Stomach (tissue), 9 donors: ENCODE data around the gene FBH1. TPM values are rescaled to one million over a fixed set of nuclear protein-coding genes. Genes with fewer than 3 reads are reported as not detected.
A peak's percentile ranks its signal among the peaks of the same experiment; 100 is the strongest.

Source experiments
- DNase-seq, 2 donors: peaks; one replicate each; pipeline versions ENCODE4 v3.0.0 to v3.0.0-alpha.2; 2013 to 2019
- H3K27ac ChIP-seq, 5 donors: fragments of 200-600 bp in 4 of 5; sonication (generic) in 4 of 5; one replicate each; pipeline ENCODE4 v1.5.1; 2013 to 2019; ENCODE audit warnings: mild to moderate bottlenecking in 1 of 5, moderate library complexity in 1 of 5
- H3K27me3 ChIP-seq, 3 donors: fragments of 200-600 bp; sonication (generic); one replicate each; pipeline ENCODE4 v1.5.1; 2017 to 2019; ENCODE audit warnings: mixed run types in 1 of 3
- H3K36me3 ChIP-seq, 4 donors: fragments of 200-600 bp; sonication (generic); 1 replicate in 3 of 4; 2 replicates in 1 of 4; pipeline ENCODE4 v1.5.1; 2016 to 2019
- H3K4me1 ChIP-seq, 4 donors: fragments of 200-600 bp; sonication (generic); one replicate each; pipeline ENCODE4 v1.5.1; 2016 to 2019
- H3K4me3 ChIP-seq, 4 donors: fragments of 200-600 bp; sonication (generic) in 3 of 4; one replicate each; pipeline ENCODE4 v1.5.1; 2016 to 2019; ENCODE audit warnings: mild to moderate bottlenecking in 1 of 4
- H3K9me3 ChIP-seq, 4 donors: fragments of 200-600 bp; sonication (generic); one replicate each; pipeline ENCODE4 v1.5.1; 2016 to 2019
- CTCF ChIP-seq, 7 experiments: fragments of 450-650 bp in 4 of 7; fragments of 200-600 bp in 3 of 7; sonication (generic) in 3 of 7; IDR thresholded peaks; one replicate each; pipeline ENCODE4 v1.5.1; 2016 to 2019; ENCODE audit warnings: antibody characterized with exemption in 7 of 7, control low read depth in 2 of 7, mild to moderate bottlenecking in 1 of 7
- EP300 ChIP-seq: sonication (generic); formaldehyde crosslinking; IDR thresholded peaks from one replicate; pipeline ENCODE4 v1.6.1; 2017; ENCODE audit warnings: antibody characterized with exemption
- POLR2A ChIP-seq, 4 donors: fragments of 450-650 bp; IDR thresholded peaks; one replicate each; pipeline ENCODE4 v1.6.1; 2016; ENCODE audit warnings: antibody characterized with exemption in 4 of 4, control low read depth in 2 of 4, mild to moderate bottlenecking in 1 of 4, moderate library complexity in 1 of 4
- POLR2AphosphoS5 ChIP-seq, 3 donors: sonication (generic); formaldehyde crosslinking; IDR thresholded peaks; one replicate each; pipeline ENCODE4 v1.6.1; 2016; ENCODE audit warnings: antibody characterized with exemption in 3 of 3
- WGBS, 5 donors: extraction: QIAGEN DNeasy Blood & Tissue Kit in 3 of 5; methylation state at CpG; one replicate each; pipeline versions ENCODE4 v1.1.5 to v1.1.7; 2013 to 2018; 5-methylcytosine and 5-hydroxymethylcytosine counted together
- intact Hi-C: fragments of 100-400 bp; cut with DNase I; formaldehyde crosslinking; loops from one replicate; pipeline ENCODE4 v1.15.1; 2023; ENCODE audit warnings: low total_unique reads
- polyA plus RNA-seq, 3 donors: library from polyadenylated mRNA; stranded (reverse); fragments of 200-250 nt; gene quantifications; one replicate each; pipeline ENCODE4 v1.2.3, GENCODE V29; 2013
- total RNA-seq, 5 donors: library from RNA; depleted of rRNA; stranded (reverse); fragments of >200 nt; gene quantifications; one replicate each; pipeline versions ENCODE4 v1.1.0 to v1.2.3, GENCODE V29; 2014 to 2016
- donor health status: healthy with polysubstance abuse.
- donor health status: Bipolar disorder and iron deficiency.
- donor health status: healthy.

FBH1 gene
- total and polyA plus RNA-seq, 8 donors = 38.4 to 192 (median 53.3) TPM

- DNase-seq = peak in 1 of 2 donors; percentile 5
- H3K27ac ChIP-seq = peak overlapping the region in 1 of 5 donors; percentile 30
These were observed 6.4 kb downstream of the FBH1 start for GRCh38 chr10:5896208-5897052.

GRCh38 chr10:5897053-5897340, 7.0 kb downstream of the FBH1 start:
- no peak overlapping the region for H3K27ac ChIP-seq
- peak in 1 of 2 donors; percentile 5 for DNase-seq
- peaks cover 0 to 46% (median 34%) of the 10 kb centered on the region in 4 donors for H3K36me3 ChIP-seq
- no peaks in the 10 kb centered on the region for H3K27me3 ChIP-seq
- H3K4me1 ChIP-seq = peaks cover 5 to 23% (median 17%) of the 10 kb centered on the region in 4 donors
- H3K4me3 ChIP-seq = no peak overlapping the region
- 74 to 85% (median 83%) methylated on average over 4 of the region's 4 CpGs for WGBS, 5 donors
- intact Hi-C loops = no loop called here
- TF ChIP-seq EP300 = no peak
- peaks cover 0 to 10% (median 6%) of the 10 kb centered on the region in 4 donors for H3K9me3 ChIP-seq

More at GRCh38 chr10:5896208-5897052, 6.4 kb downstream of the FBH1 start:
- intact Hi-C loops = no loop called here
- Histone ChIP-seq H3K9me3 (peaks cover 0 to 10% (median 6%) of the 10 kb centered on the region in 4 donors), H3K4me1 (peaks cover 11 to 28% (median 23%) of the 10 kb centered on the region in 4 donors), H3K27me3 (no peaks in the 10 kb centered on the region), H3K4me3 (no peak overlapping the region), H3K36me3 (peaks cover 0 to 46% (median 34%) of the 10 kb centered on the region in 4 donors)
- TF ChIP-seq POLR2A (IDR thresholded peaks at IDR 0.05) = no peak
- no peak for TF ChIP-seq POLR2AphosphoS5 (IDR thresholded peaks at IDR 0.05)
- TF ChIP-seq EP300 = no peak
- no peak for TF ChIP-seq CTCF (IDR thresholded peaks at IDR 0.05)
- WGBS, 5 donors = 79 to 90% (median 86%) methylated on average over 5 of the region's 5 CpGs

- H3K36me3 ChIP-seq = peaks cover 0 to 46% (median 34%) of the 10 kb centered on the region in 4 donors
- TF ChIP-seq EP300 (no peak), POLR2A (IDR thresholded peaks at IDR 0.05) (no peak)
- peak in 1 of 2 donors; percentile 24 for DNase-seq
- no peak overlapping the region for H3K4me3 ChIP-seq
- H3K27me3 ChIP-seq = no peaks in the 10 kb centered on the region
- H3K4me1 ChIP-seq = peaks cover under 1 to 18% (median 12%) of the 10 kb centered on the region in 4 donors
- WGBS, 5 donors = 91 to 98% (median 94%) methylated on average over 8 of the region's 8 CpGs
- no peak overlapping the region for H3K27ac ChIP-seq
- H3K9me3 ChIP-seq = peaks cover 0 to 10% (median 6%) of the 10 kb centered on the region in 4 donors
- intact Hi-C loops = no loop called here
These were observed 7.5 kb downstream of the FBH1 start for GRCh38 chr10:5897504-5897903.

- Histone ChIP-seq H3K4me1 (peaks cover 0 to 17% (median 6%) of the 10 kb centered on the region in 4 donors), H3K36me3 (peaks cover 0 to 46% (median 34%) of the 10 kb centered on the region in 4 donors), H3K4me3 (no peak overlapping the region), H3K9me3 (peaks cover 0 to 10% (median 6%) of the 10 kb centered on the region in 4 donors), H3K27me3 (no peaks in the 10 kb centered on the region), H3K27ac (no peak overlapping the region)
- 89 to 98% (median 97%) methylated on average over 7 of the region's 7 CpGs for WGBS, 5 donors
- intact Hi-C loops = no loop called here
- TF ChIP-seq POLR2AphosphoS5 (IDR thresholded peaks at IDR 0.05) (no peak), EP300 (no peak), POLR2A (IDR thresholded peaks at IDR 0.05) (no peak), CTCF (IDR thresholded peaks at IDR 0.05) (no peak)
- DNase-seq = peak in 1 of 2 donors; percentile 3
These were observed 8.1 kb downstream of the FBH1 start for GRCh38 chr10:5898163-5898562.

GRCh38 chr10:5900247-5900646, 10.2 kb downstream of the FBH1 start:
- intact Hi-C loops = no loop called here
- Histone ChIP-seq H3K27me3 (no peaks in the 10 kb centered on the region), H3K27ac (no peak overlapping the region), H3K36me3 (peaks cover 0 to 46% (median 31%) of the 10 kb centered on the region in 4 donors), H3K4me3 (no peak overlapping the region), H3K9me3 (peaks cover 0 to 10% (median 6%) of the 10 kb centered on the region in 4 donors), H3K4me1 (peaks cover 0 to 9% (median 0%) of the 10 kb centered on the region in 4 donors)
- TF ChIP-seq EP300 (no peak), POLR2AphosphoS5 (IDR thresholded peaks at IDR 0.05) (no peak), CTCF (IDR thresholded peaks at IDR 0.05) (no peak), POLR2A (IDR thresholded peaks at IDR 0.05) (no peak)
- WGBS, 5 donors = 95 to 97% (median 96%) methylated on average over 12 to 13 of the region's 13 CpGs
- peak in 1 of 2 donors; percentile 18 for DNase-seq
